Thymus (tissue), 11 donors: ENCODE results near the gene CNKSR3. TPM values are rescaled to one million over a fixed set of nuclear protein-coding genes. Genes with fewer than 3 reads are reported as not detected.

ENCODE experiments used
- DNase-seq, 9 donors: peaks; one replicate each; pipeline ENCODE4 v3.0.0-alpha.2; 2013; ENCODE audit warnings: low spot score in 9 of 9, low read depth in 6 of 9, missing footprints in 1 of 9
- H3K27ac ChIP-seq, 2 donors: one replicate each; pipeline ENCODE4 v1.5.1; 2013; ENCODE audit warnings: control low read depth in 1 of 2, low read depth in 1 of 2, low read length in 1 of 2, mild to moderate bottlenecking in 1 of 2, moderate library complexity in 1 of 2
- H3K27me3 ChIP-seq, 2 donors: one replicate each; pipeline ENCODE4 v1.5.1; 2013; ENCODE audit warnings: low read length in 1 of 2; ENCODE audit not compliant: control insufficient read depth in 2 of 2, insufficient read depth in 1 of 2
- H3K36me3 ChIP-seq, 2 donors: one replicate each; pipeline ENCODE4 v1.5.1; 2013; ENCODE audit warnings: low read length in 1 of 2, mild to moderate bottlenecking in 1 of 2, moderate library complexity in 1 of 2; ENCODE audit not compliant: control insufficient read depth in 2 of 2, insufficient read depth in 2 of 2
- H3K4me1 ChIP-seq, 2 donors: one replicate each; pipeline ENCODE4 v1.5.1; 2013; ENCODE audit warnings: low read length in 2 of 2; ENCODE audit not compliant: control insufficient read depth in 2 of 2, insufficient read depth in 2 of 2
- H3K4me3 ChIP-seq, 2 donors: one replicate each; pipeline ENCODE4 v1.5.1; 2013; ENCODE audit warnings: low read length in 2 of 2, control low read depth in 1 of 2, mild to moderate bottlenecking in 1 of 2
- H3K9me3 ChIP-seq, 2 donors: one replicate each; pipeline ENCODE4 v1.5.1; 2013; ENCODE audit warnings: low read length in 1 of 2, mild to moderate bottlenecking in 1 of 2; ENCODE audit not compliant: control insufficient read depth in 2 of 2, insufficient read depth in 1 of 2
- WGBS: extraction: QIAGEN DNeasy Blood & Tissue Kit; methylation state at CpG from one replicate; pipeline ENCODE4 v1.1.7; 2013; 5-methylcytosine and 5-hydroxymethylcytosine counted together
- polyA plus RNA-seq: library from polyadenylated mRNA; stranded (reverse); fragments of 200-250 nt; gene quantifications from one replicate; pipeline ENCODE4 v1.2.3, GENCODE V29; 2013
- total RNA-seq: library from RNA; stranded (reverse); fragments of 120-200 nt; gene quantifications from one replicate; pipeline ENCODE4 v1.2.4, GENCODE V29; 2013
- donor health status: healthy.

The CNKSR3 gene
- total and polyA plus RNA-seq, 2 donors, result 5.4 to 8.2 TPM

DNA sequence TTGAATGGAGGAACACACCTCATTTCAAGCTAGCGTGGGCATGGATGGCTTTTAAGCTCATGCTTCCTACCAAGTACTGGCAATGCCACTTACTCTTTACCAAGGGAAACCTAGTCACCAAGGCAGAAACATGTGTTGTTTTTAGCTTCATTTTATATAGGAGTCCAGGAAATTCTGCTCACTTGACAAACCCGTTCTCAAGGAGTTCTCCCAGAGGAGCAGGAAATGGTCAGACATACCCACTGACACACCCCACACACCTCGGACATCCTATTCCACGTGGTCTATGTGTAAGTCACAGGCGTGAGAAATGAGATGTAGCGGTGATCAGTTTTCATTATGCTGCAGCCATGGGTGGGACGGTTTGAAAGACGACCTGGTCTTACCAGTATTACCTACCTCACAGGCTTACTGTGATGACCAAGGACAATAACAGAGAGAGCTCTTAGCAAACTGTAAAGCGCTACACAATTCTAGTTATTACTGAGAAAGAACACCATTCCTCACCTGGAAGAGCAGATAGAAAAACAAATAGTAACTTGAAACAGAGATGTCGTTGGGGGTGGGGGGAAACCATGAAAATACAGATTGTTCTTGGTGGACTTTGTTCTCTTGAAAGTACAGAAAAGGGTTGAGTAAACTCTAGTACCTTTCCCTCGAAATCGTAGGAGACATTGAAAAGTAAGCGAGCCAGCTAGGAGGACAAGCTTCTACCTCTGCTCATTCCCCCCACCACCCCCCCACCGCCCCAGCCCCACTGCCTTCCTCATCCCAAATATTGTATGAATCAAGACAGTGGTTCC is 1.7 kb downstream of the CNKSR3 start:
- DNase-seq, result no peak
- Histone ChIP-seq H3K4me1 (peaks cover 4 to 8% of the 10 kb centered on the region in 2 donors), H3K27me3 (peaks cover 14 to 32% of the 10 kb centered on the region in 2 donors), H3K27ac (no peak overlapping the region), H3K9me3 (peaks cover 0 to 3% of the 10 kb centered on the region in 2 donors), H3K36me3 (no peaks in the 10 kb centered on the region), H3K4me3 (peak overlapping the region; percentile 48 to 62)
- WGBS, result 57% methylated on average over 14 of the region's 14 CpGs

DNA sequence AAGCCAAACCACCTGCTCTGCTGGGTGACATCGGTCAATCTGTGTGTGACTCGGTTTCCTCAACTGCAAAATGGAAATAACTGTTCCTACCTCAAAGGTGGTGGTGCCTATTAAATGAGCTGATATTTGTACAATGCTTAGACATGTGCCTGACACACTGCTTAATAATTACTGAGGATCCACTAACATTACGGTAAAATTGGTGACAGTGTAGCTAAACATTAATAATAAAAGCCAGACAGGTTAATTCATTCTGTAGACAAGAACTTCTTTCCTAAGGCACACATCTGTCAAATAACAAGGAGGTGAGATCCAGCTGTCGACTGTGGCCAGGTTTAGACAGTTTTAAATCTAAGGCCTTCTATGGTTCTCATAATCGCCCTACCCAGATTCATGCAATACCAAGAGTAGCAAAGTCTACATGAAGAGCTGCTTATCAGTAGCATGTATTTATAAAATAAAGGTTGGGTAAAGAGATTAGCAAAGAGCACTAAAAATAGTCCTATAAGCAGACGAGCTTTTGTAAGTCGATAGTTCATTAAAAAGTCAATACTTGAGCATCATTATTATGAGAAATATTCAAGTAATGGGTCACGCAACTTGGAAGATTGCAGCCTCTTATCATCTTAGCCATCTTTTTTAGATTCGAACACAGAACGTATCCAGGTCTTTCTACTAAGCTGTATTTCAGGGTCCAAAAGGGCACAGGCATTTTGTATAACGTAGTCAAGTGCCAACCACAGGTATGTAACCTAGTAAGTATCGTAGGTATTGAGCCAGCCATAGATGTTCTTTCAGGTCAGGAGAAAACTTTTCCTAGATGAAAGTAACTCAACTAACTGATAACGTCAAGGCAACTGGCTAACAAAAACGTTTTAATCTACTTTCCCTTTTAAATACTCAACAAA is 3.2 kb downstream of the CNKSR3 start:
- Histone ChIP-seq H3K27me3 (peaks cover 14 to 32% of the 10 kb centered on the region in 2 donors), H3K27ac (no peak overlapping the region), H3K4me3 (no peak overlapping the region), H3K36me3 (no peaks in the 10 kb centered on the region), H3K4me1 (peaks cover 4 to 8% of the 10 kb centered on the region in 2 donors), H3K9me3 (peaks cover 0 to 3% of the 10 kb centered on the region in 2 donors)
- 92% methylated on average over 14 of the region's 14 CpGs for WGBS
- no peak for DNase-seq

GRCh38 chr6:154506582-154506981 is 3.9 kb downstream of the CNKSR3 start:
- no peak overlapping the region for H3K4me3 ChIP-seq
- peaks cover 4 to 8% of the 10 kb centered on the region in 2 donors for H3K4me1 ChIP-seq
- H3K27ac ChIP-seq, result no peak overlapping the region
- H3K27me3 ChIP-seq, result peaks cover 14 to 32% of the 10 kb centered on the region in 2 donors
- no peaks in the 10 kb centered on the region for H3K36me3 ChIP-seq
- no peak for DNase-seq
- peaks cover 0 to 3% of the 10 kb centered on the region in 2 donors for H3K9me3 ChIP-seq
- 93% methylated on average over 9 of the region's 9 CpGs for WGBS

DNA sequence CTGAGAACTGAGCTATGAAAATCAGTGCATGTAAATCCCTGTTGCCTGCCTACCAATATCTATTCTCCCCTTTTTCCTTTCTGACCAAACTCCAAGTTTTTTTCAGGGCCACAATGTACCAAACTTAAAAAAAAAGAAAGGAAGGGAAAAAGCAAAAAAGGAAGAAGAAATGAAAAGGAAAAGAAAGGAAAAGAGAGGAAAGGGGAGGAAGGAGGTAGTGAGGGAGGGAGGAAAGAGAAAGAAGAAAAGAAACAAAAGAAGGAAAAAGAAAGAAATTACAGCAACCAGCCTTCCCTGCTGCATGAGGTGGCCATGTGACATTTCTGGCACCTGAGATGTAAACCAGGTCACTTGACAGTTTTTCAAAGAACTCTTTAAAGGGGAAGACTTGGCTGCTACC is 4.4 kb downstream of the CNKSR3 start:
- Histone ChIP-seq H3K4me3 (no peak overlapping the region), H3K27ac (no peak overlapping the region), H3K4me1 (peaks cover 4 to 8% of the 10 kb centered on the region in 2 donors), H3K9me3 (peaks cover 0 to 3% of the 10 kb centered on the region in 2 donors), H3K36me3 (no peaks in the 10 kb centered on the region), H3K27me3 (peaks cover 14 to 29% of the 10 kb centered on the region in 2 donors)
- DNase-seq, result no peak

DNA sequence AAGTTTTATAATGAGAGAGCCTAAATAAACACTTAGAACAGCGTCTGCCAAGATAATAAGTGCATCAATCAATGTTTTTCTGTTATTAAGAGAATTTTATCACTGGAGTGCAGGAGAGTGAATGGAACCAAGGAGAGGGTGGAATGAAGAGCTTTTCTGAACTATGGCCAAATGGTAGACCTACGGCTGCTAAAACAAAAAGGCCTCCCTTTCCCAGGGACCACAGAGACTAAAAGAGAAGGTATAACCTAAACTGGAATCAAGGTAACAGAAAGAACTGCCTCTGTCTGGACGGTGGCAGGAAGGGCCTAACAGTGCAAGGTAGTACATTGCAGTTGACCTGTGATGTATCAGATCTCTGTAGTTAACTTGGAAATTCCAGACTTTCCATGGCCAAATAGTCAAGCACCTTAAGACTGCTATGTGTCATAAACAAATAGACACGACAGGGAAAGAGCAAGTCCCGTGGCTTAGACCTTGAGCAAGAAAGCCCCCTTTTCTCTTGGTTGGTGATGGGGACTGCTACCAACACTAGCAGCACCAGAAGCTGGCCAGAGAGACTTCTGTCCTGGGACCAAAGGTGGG is 5.5 kb downstream of the CNKSR3 start:
- Histone ChIP-seq H3K36me3 (no peaks in the 10 kb centered on the region), H3K27ac (no peak overlapping the region), H3K4me3 (no peak overlapping the region), H3K4me1 (peaks cover 4 to 7% of the 10 kb centered on the region in 2 donors), H3K27me3 (peaks cover 9 to 17% of the 10 kb centered on the region in 2 donors), H3K9me3 (peaks cover 0 to 3% of the 10 kb centered on the region in 2 donors)
- 97% methylated on average over 5 of the region's 5 CpGs for WGBS
- no peak for DNase-seq

DNA sequence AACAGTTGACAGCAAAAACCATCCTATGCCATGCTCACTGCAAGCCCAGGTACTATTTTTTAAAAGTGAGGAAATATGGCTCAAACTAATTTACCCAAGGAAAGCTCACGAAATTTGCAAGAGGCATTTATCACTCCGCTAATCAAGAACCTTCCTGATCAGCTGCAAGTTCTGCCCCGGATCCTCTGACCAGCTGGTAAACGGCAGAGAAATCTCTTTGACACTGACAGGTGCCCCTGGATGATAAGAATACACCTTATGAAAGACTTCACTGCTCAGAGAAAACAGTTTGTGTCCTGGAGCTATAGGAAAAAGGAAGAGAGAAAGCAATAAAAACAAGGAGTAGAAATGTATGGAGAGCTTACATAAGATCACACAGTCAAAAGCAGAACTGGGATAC is 6.4 kb downstream of the CNKSR3 start:
- 57% methylated on average over 4 of the region's 4 CpGs for WGBS
- H3K27ac ChIP-seq, result no peak overlapping the region
- peaks cover 6 to 9% of the 10 kb centered on the region in 2 donors for H3K27me3 ChIP-seq
- no peak overlapping the region for H3K4me3 ChIP-seq
- DNase-seq, result no peak
- no peaks in the 10 kb centered on the region for H3K36me3 ChIP-seq
- H3K4me1 ChIP-seq, result no peaks in the 10 kb centered on the region
- H3K9me3 ChIP-seq, result peaks cover 0 to 3% of the 10 kb centered on the region in 2 donors

GRCh38 chr6:154503658-154504057 is 6.8 kb downstream of the CNKSR3 start:
- WGBS, result 77% methylated on average over 5 of the region's 5 CpGs

DNA sequence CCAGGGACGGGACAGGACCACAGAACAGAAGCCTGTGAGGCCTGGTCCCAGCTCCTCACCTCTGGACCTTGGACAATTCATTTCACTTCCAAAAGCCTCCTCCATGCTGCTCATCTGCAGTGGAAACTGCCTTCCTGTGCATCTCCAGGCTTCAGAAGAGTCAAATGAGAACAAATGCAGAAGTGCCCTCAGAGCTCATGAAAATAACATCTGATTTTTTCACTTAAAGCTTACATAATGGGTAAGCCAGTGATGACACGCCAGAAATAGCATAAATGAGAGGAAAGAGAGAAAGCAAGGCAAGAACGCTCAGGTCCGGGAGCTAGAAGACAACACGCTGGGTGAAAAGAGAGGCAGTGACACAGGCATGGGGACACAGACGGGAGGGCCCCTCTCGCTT is 7.9 kb downstream of the CNKSR3 start:
- no peaks in the 10 kb centered on the region for H3K27me3 ChIP-seq
- no peak for DNase-seq
- H3K27ac ChIP-seq, result no peak overlapping the region
- H3K9me3 ChIP-seq, result peaks cover 0 to 6% of the 10 kb centered on the region in 2 donors
- H3K4me3 ChIP-seq, result no peak overlapping the region
- H3K4me1 ChIP-seq, result no peaks in the 10 kb centered on the region
- H3K36me3 ChIP-seq, result no peaks in the 10 kb centered on the region
- WGBS, result 95% methylated on average over 7 of the region's 7 CpGs

More at GRCh38 chr6:154503658-154504057, 6.8 kb downstream of the CNKSR3 start:
- DNase-seq, result no peak
- no peak overlapping the region for H3K4me3 ChIP-seq
- peaks cover 0 to 6% of the 10 kb centered on the region in 2 donors for H3K9me3 ChIP-seq
- H3K27me3 ChIP-seq, result peaks cover 1 to 5% of the 10 kb centered on the region in 2 donors
- no peaks in the 10 kb centered on the region for H3K36me3 ChIP-seq
- no peaks in the 10 kb centered on the region for H3K4me1 ChIP-seq
- no peak overlapping the region for H3K27ac ChIP-seq

GRCh38 chr6:154501578-154501868 is 9.0 kb downstream of the CNKSR3 start:
- DNase-seq, result no peak
- Histone ChIP-seq H3K27ac (no peak overlapping the region), H3K36me3 (no peaks in the 10 kb centered on the region), H3K4me3 (no peak overlapping the region), H3K27me3 (no peaks in the 10 kb centered on the region), H3K9me3 (peaks cover 0 to 6% of the 10 kb centered on the region in 2 donors), H3K4me1 (no peaks in the 10 kb centered on the region)
- WGBS, result 73% methylated on average over 4 of the region's 4 CpGs
